Measurements from ENCODE around the gene PFDN1. TPM values are rescaled to one million over a fixed set of nuclear protein-coding genes. Genes with fewer than 3 reads are reported as not detected.

PFDN1 gene
- total and polyA plus RNA-seq, 2 experiments from 2014 or later: 119 to 256 TPM

DNA sequence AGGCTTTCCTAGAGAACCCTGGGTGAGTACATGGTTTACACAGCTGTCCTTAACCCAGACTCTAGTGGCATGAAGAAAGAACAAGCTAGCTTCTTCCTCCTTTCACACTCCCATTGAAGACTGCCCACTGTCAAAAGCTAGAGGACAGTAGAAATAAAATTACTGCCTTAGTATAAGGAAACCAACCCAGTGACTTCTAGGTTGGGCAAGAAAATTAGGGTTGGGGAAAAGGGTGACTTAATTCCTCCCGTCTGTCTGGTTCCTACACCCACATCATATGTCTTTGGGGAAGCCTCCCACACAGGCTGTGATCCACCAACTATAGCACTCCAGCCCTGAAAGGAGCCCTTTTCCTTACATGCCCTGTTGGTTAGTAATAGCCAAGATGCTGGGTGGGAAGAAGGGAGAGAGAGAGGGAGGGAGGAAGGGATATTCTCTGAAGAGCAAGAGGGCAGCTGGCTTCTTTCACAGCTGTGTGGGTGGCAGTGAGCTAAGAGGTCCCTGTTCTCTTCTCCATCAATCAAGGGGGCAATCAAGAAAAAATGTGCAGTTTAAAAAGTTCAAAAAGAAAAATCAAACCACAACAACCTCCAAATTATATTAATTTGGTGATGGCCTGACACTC is 21.8 kb upstream of the PFDN1 start:
- peaks cover 16% of the 10 kb centered on the region for H3K4me1 Mint-ChIP-seq
- H2AFZ ChIP-seq: no peak overlapping the region
- ATAC-seq (no peak), DNase-seq (ENCODE audit: low spot score) (no peak)
- no peak overlapping the region for H3K4me3 Mint-ChIP-seq
- H3F3A ChIP-seq (replicated peaks; ENCODE audit: low read depth): no peaks in the 10 kb centered on the region
- no peaks in the 10 kb centered on the region for H3K9me3 Mint-ChIP-seq
- peaks cover 5% of the 10 kb centered on the region; the same call in 1 of the 2 replicates for H3K4me1 ChIP-seq (ENCODE audit: insufficient read depth)
- H3K27me3 ChIP-seq (ENCODE audit: insufficient read depth): no peaks in the 10 kb centered on the region
- H3K9me2 ChIP-seq (ENCODE audit: insufficient read depth): 0 out of 2 replicates have a peak, but pooled peaks cover 5% of the 10 kb centered on the region
- TF ChIP-seq JUNB (IDR thresholded peaks at IDR 0.05; ENCODE audit: unreplicated experiment) (no peak), CREB1 (CRISPR knock-in tag; IDR thresholded peaks at IDR 0.05; ENCODE audit: low read depth) (no peak)
- peaks cover 2% of the 10 kb centered on the region for H3K27me3 Mint-ChIP-seq (ENCODE audit: insufficient read depth, low read depth, poor library complexity)
- H3K36me3 Mint-ChIP-seq (ENCODE audit: low read depth): no peaks in the 10 kb centered on the region
- H3K36me3 ChIP-seq (ENCODE audit: insufficient read depth): no peaks in the 10 kb centered on the region
- H3K79me2 ChIP-seq (replicated peaks; ENCODE audit: insufficient read depth): no peaks in the 10 kb centered on the region
- no peaks in the 10 kb centered on the region for H4K20me1 ChIP-seq (replicated peaks; ENCODE audit: insufficient read depth)
- no peak overlapping the region for H3K27ac ChIP-seq (ENCODE audit: low read depth)
- H3K4me2 ChIP-seq: no peak overlapping the region
- H3K4me3 ChIP-seq: no peak overlapping the region
- H3K27ac Mint-ChIP-seq: no peak overlapping the region

DNA sequence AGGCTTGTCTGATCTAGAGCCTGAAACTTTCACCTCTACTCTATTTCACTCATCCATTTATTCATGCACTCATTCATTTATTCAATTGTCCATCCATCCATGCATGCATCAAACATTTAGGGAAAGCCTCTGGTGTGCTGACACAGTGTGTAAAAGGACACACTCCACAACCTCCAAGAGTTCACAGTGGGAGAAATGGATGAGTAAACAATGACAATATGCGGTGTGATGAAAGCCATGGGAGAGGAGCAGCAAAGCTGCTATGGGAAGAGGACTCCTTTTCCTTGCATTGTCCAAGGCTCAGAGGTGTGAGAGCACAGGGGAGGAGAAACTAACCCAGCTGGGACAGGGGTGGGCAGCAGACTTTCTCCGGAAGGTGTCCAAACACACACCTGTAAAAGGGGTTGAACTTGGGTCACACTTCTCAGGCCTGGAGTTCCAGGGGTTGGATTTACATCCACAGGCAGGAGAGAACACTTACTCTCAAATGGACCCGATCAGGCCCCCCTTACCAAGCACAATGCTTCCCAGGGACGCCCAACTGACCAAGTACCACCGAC is 21.2 kb upstream of the PFDN1 start:
- H3K4me1 Mint-ChIP-seq: peaks cover 12% of the 10 kb centered on the region
- peaks cover 2% of the 10 kb centered on the region for H3K27me3 Mint-ChIP-seq (ENCODE audit: insufficient read depth, low read depth, poor library complexity)
- DNase-seq (ENCODE audit: low spot score) (no peak), ATAC-seq (no peak)
- no peaks in the 10 kb centered on the region for H3K79me2 ChIP-seq (replicated peaks; ENCODE audit: insufficient read depth)
- peaks cover 5% of the 10 kb centered on the region; the same call in 1 of the 2 replicates for H3K4me1 ChIP-seq (ENCODE audit: insufficient read depth)
- H3K27ac ChIP-seq (ENCODE audit: low read depth): no peak overlapping the region
- H3F3A ChIP-seq (replicated peaks; ENCODE audit: low read depth): no peaks in the 10 kb centered on the region
- H3K9me3 Mint-ChIP-seq: no peaks in the 10 kb centered on the region
- no peak overlapping the region for H3K27ac Mint-ChIP-seq
- H3K4me3 Mint-ChIP-seq: no peak overlapping the region
- H2AFZ ChIP-seq: no peak overlapping the region
- no peaks in the 10 kb centered on the region for H3K36me3 ChIP-seq (ENCODE audit: insufficient read depth)
- no peak overlapping the region for H3K4me3 ChIP-seq
- no peaks in the 10 kb centered on the region for H3K36me3 Mint-ChIP-seq (ENCODE audit: low read depth)
- 0 out of 2 replicates have a peak, but pooled peaks cover 5% of the 10 kb centered on the region for H3K9me2 ChIP-seq (ENCODE audit: insufficient read depth)
- H4K20me1 ChIP-seq (replicated peaks; ENCODE audit: insufficient read depth): no peaks in the 10 kb centered on the region
- H3K27me3 ChIP-seq (ENCODE audit: insufficient read depth): no peaks in the 10 kb centered on the region
- H3K4me2 ChIP-seq: no peak overlapping the region
- no peak for TF ChIP-seq ZNF331 (CRISPR knock-in tag; IDR thresholded peaks at IDR 0.05; ENCODE audit: low read depth)
- no peak for TF ChIP-seq STAT1 (IDR thresholded peaks at IDR 0.05; ENCODE audit: unreplicated experiment)
- TF ChIP-seq CTCF (conservative IDR thresholded peaks at IDR 0.05; ENCODE audit: low read depth in 2 of 2): no peak
- no peak for TF ChIP-seq CREB1 (CRISPR knock-in tag; IDR thresholded peaks at IDR 0.05; ENCODE audit: low read depth)
- no peak for TF ChIP-seq JUNB (IDR thresholded peaks at IDR 0.05; ENCODE audit: unreplicated experiment)
- TF ChIP-seq EZH2 (IDR thresholded peaks at IDR 0.05; ENCODE audit: low read depth, unreplicated experiment): no peak
- no peak for TF ChIP-seq ETS1 (IDR thresholded peaks at IDR 0.05)
- TF ChIP-seq ZNF114 (CRISPR knock-in tag; IDR thresholded peaks at IDR 0.05): no peak
- TF ChIP-seq NANOG (IDR thresholded peaks at IDR 0.05; ENCODE audit: borderline replicate concordance): no peak
- TF ChIP-seq POLR2AphosphoS5 (IDR thresholded peaks at IDR 0.05; ENCODE audit: low read depth): no peak
- no peak for TF ChIP-seq EZH2phosphoT487 (IDR thresholded peaks at IDR 0.05; ENCODE audit: unreplicated experiment)
- no peak for TF ChIP-seq ZNF462 (CRISPR knock-in tag; IDR thresholded peaks at IDR 0.05)

Measured in GM23338 (cell line).